ENCODE measurements around the gene TFCP2L1.

Gene TFCP2L1

DNA sequence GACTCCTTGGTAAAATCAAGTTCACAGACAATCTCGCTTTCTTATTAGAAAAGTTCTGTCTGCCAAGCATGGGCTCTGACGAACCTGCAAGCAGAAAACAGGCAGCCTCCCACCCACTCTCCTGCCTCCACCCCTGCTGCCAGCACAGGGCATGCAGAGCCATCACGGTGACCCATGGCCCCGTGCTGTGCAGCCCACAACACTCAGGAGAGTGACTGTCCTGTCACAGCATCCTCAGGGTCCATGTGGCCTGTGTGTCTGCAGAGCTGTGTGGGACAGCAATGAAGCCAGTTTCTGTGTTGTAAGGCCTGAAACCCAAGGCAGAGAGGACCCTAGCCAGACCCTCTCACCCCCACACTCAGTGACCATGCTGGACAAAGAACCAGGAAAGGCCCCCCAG lies 46.2 kb downstream of the TFCP2L1 start:
- Histone ChIP-seq H3K36me3 (ENCODE audit: control insufficient read depth in 1 of 2, insufficient read depth in 2 of 2, low read length in 2 of 2) (no peaks in the 10 kb centered on the region), H3K27me3 (ENCODE audit: low read depth, low read length) (peaks cover 3% of the 10 kb centered on the region)

DNA sequence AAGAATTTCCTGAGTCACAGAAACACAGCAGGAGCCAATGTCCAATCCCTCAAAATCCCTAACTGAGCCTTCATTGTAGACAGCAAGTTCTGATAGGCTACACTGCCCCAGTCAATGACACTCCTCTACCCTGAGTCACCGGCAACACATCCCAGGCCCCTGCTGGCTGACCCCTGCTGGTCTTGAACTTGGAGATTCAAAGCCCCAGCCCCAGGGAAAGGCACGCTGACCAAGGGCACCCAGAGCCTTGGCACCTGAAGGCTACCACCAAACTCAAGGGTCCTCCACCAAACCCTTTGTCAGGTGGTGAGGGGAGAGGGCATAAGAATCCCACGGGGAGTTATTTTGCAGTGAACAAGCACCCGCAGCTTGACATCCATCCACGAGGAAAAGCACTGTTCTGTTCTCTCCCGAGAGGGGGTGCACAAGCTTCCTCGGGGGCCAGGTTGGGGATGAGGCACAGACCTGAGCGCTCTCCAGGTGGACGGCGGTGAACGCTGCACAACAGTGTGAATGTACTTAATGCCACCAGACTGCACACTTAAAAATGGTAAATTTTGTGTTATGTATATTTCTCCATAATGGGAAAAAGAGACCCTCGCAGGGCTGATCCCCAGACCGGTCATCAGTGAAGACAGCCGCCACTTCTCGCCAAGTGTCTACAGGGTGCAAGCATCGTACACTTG lies 46.9 kb downstream of the TFCP2L1 start:
- Histone ChIP-seq H3K36me3 (ENCODE audit: control insufficient read depth in 1 of 2, insufficient read depth in 2 of 2, low read length in 2 of 2) (no peaks in the 10 kb centered on the region), H3K27me3 (ENCODE audit: low read depth, low read length) (peaks cover 3% of the 10 kb centered on the region), H3K27ac (ENCODE audit: low read length) (no peak overlapping the region), H3K4me3 (ENCODE audit: low read depth in 1 of 2, low read length in 2 of 2) (no peak overlapping the region), H3K9me3 (ENCODE audit: control insufficient read depth in 1 of 2, low read length in 2 of 2) (no peaks in the 10 kb centered on the region), H3K4me1 (ENCODE audit: control insufficient read depth in 1 of 2, insufficient read depth in 2 of 2, low read length in 2 of 2) (no peaks in the 10 kb centered on the region)

More for the DNA sequence above, 46.2 kb downstream of the TFCP2L1 start:
- Histone ChIP-seq H3K9me3 (ENCODE audit: control insufficient read depth in 1 of 2, low read length in 2 of 2) (no peaks in the 10 kb centered on the region), H3K4me3 (ENCODE audit: low read depth in 1 of 2, low read length in 2 of 2) (no peak overlapping the region), H3K4me1 (ENCODE audit: control insufficient read depth in 1 of 2, insufficient read depth in 2 of 2, low read length in 2 of 2) (no peaks in the 10 kb centered on the region), H3K27ac (ENCODE audit: low read length) (no peak overlapping the region)

DNA sequence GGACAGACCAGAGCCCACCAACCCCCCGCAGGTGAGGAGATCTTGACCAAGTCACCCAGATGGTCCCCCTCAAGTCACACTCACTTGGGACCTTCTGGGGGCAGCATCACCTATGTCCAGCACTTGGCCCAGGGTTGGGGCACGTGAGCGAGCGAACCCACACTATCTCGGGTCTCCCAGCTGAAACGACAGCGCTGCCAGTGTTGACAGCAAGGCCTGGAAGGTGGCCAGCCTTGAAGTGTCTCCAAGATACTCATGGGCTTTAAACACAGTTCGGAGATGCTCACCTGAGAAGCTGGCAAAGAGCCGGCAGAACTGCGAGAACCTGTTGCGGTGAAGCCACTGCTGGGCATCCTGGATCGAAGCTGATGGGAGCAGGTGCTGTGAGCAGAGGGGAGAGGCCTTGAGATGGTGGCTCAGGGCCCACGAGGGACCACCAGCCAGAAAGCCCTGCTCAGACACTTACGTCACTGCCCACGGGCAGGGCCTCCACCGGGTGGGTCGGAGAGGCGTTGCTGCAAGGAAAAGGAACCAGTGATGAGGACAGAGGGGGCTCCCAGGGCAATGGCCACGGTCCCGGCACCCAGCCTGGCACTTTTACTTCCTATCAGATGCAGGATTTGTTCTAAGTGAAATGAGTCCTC lies 47.5 kb downstream of the TFCP2L1 start:
- no peak overlapping the region for H3K27ac ChIP-seq (ENCODE audit: low read length)

DNA sequence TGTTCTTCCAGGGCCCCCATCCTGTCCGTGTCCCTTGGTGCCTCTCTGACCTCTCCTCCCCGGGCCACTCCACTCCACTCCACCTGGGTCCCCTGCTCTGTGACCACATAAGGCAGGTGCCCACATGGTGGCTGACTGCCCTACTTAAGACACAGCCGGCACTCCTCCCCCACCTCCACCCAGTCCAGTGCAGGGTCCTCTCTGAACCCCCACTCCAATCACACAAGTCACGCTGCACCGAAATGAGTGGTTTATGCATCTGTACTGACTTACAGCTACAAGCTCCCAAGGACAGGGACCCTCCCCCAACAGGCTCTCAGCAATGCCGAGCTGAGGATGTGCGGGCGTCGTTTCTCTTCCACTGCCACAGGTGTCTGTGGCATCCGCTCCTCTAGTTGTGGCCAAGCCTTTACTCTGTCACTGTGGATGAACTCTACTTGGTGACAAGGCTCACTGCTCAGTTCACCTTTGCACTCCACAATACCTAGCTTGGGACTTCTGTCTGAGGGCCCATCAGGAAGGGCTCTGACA lies 48.3 kb downstream of the TFCP2L1 start:
- H3K36me3 ChIP-seq (ENCODE audit: control insufficient read depth in 1 of 2, insufficient read depth in 2 of 2, low read length in 2 of 2): no peaks in the 10 kb centered on the region
- H3K27me3 ChIP-seq (ENCODE audit: low read depth, low read length): peaks cover 3% of the 10 kb centered on the region
- no peak overlapping the region for H3K4me3 ChIP-seq (ENCODE audit: low read depth in 1 of 2, low read length in 2 of 2)
- no peaks in the 10 kb centered on the region for H3K9me3 ChIP-seq (ENCODE audit: control insufficient read depth in 1 of 2, low read length in 2 of 2)
- H3K27ac ChIP-seq (ENCODE audit: low read length): no peak overlapping the region
- no peaks in the 10 kb centered on the region for H3K4me1 ChIP-seq (ENCODE audit: control insufficient read depth in 1 of 2, insufficient read depth in 2 of 2, low read length in 2 of 2)

More for the DNA sequence above, 47.5 kb downstream of the TFCP2L1 start:
- Histone ChIP-seq H3K36me3 (ENCODE audit: control insufficient read depth in 1 of 2, insufficient read depth in 2 of 2, low read length in 2 of 2) (no peaks in the 10 kb centered on the region), H3K4me1 (ENCODE audit: control insufficient read depth in 1 of 2, insufficient read depth in 2 of 2, low read length in 2 of 2) (no peaks in the 10 kb centered on the region), H3K4me3 (ENCODE audit: low read depth in 1 of 2, low read length in 2 of 2) (no peak overlapping the region), H3K27me3 (ENCODE audit: low read depth, low read length) (peaks cover 3% of the 10 kb centered on the region), H3K9me3 (ENCODE audit: control insufficient read depth in 1 of 2, low read length in 2 of 2) (no peaks in the 10 kb centered on the region)

DNA sequence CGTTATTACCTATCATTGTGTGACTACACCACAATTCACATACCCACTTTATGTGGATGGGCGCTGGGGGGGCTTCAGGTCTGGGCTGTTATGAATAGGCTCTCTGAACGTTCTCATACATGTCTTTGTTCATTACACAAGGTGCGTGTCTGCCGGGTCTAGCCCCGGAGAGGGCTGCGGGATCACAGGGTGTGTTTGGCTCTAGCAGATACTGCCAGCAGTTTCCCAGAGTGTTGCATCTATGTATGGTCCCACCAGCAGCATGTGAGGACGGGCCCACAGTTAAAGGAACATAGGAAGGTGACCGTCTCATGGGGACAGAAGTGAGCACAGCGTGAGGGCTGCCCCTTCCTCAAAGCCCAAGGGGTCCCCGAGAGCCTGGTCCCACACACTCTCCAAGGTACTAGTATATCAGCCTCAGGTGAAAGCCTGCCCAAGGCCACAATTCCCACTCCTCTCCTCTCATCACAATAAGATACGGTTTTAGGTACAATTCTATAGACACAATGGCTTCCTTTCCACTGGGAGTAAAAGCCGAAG lies 48.8 kb downstream of the TFCP2L1 start:
- no peak overlapping the region for H3K27ac ChIP-seq (ENCODE audit: low read length)
- no peaks in the 10 kb centered on the region for H3K4me1 ChIP-seq (ENCODE audit: control insufficient read depth in 1 of 2, insufficient read depth in 2 of 2, low read length in 2 of 2)
- no peak overlapping the region for H3K4me3 ChIP-seq (ENCODE audit: low read depth in 1 of 2, low read length in 2 of 2)
- H3K9me3 ChIP-seq (ENCODE audit: control insufficient read depth in 1 of 2, low read length in 2 of 2): no peaks in the 10 kb centered on the region
- H3K27me3 ChIP-seq (ENCODE audit: low read depth, low read length): peaks cover 3% of the 10 kb centered on the region
- no peaks in the 10 kb centered on the region for H3K36me3 ChIP-seq (ENCODE audit: control insufficient read depth in 1 of 2, insufficient read depth in 2 of 2, low read length in 2 of 2)

DNA sequence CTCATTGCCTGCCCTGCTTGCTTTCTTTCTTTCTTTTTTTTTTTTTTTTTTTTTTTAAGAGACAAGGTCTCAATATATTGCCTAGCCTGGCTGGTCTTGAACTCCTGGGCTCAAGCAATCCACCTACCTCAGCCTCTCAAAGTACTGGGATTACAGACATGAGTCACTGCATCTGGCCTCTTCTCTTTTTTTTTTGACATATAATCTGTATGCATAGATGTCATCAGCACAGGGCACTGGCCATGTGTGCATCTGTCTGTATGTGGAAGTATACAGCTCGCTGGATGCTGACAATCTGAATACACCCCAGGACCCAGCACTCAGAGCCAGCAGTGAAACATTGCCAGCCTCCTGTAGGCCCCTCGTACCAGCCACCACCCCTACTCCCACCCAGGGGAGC lies 49.5 kb downstream of the TFCP2L1 start:
- Histone ChIP-seq H3K27me3 (ENCODE audit: low read depth, low read length) (peaks cover 3% of the 10 kb centered on the region), H3K4me3 (ENCODE audit: low read depth in 1 of 2, low read length in 2 of 2) (no peak overlapping the region), H3K27ac (ENCODE audit: low read length) (no peak overlapping the region), H3K36me3 (ENCODE audit: control insufficient read depth in 1 of 2, insufficient read depth in 2 of 2, low read length in 2 of 2) (no peaks in the 10 kb centered on the region), H3K9me3 (ENCODE audit: control insufficient read depth in 1 of 2, low read length in 2 of 2) (no peaks in the 10 kb centered on the region), H3K4me1 (ENCODE audit: control insufficient read depth in 1 of 2, insufficient read depth in 2 of 2, low read length in 2 of 2) (no peaks in the 10 kb centered on the region)

DNA sequence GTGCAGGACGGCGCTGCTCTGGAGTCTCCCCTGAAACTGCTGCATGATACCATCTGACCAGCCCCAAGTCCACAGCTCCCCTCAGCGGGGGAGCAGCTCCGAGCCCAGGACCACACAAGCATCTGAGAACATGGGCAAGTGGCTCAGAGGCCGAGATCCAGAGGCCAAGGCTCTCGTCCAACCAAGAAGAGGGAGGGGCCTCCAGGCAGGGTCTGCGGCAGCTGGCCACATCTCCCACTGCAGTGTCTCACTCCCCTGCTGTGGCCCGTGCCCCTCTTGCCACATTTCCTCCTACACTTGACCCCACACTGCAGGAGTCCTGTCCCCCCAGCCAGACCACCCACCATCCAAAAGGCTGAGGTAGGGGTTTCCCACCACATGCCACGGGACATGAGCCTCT lies 50.2 kb downstream of the TFCP2L1 start:
- no peak overlapping the region for H3K27ac ChIP-seq (ENCODE audit: low read length)
- no peaks in the 10 kb centered on the region for H3K9me3 ChIP-seq (ENCODE audit: control insufficient read depth in 1 of 2, low read length in 2 of 2)
- H3K4me1 ChIP-seq (ENCODE audit: control insufficient read depth in 1 of 2, insufficient read depth in 2 of 2, low read length in 2 of 2): no peaks in the 10 kb centered on the region
- H3K4me3 ChIP-seq (ENCODE audit: low read depth in 1 of 2, low read length in 2 of 2): no peak overlapping the region
- peaks cover 3% of the 10 kb centered on the region for H3K27me3 ChIP-seq (ENCODE audit: low read depth, low read length)
- no peaks in the 10 kb centered on the region for H3K36me3 ChIP-seq (ENCODE audit: control insufficient read depth in 1 of 2, insufficient read depth in 2 of 2, low read length in 2 of 2)

DNA sequence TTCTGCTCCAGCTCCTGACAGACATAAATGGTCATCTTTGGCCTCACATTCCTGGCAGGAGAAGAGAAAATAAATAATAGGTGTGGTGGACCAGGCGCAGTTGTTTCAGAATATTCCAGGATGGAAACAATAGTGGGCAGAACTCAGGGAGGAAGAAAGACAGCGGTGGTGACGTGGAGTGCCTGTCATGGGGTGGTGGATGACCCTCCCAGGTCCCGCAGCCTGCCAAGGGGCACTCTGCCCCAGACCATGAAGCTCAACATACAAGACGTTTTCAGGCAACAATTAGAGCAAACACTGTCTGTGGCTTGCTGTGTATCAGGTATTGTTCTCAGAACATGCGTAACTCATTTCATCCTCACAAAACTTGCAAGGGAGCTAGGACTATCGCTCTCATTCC lies 50.9 kb downstream of the TFCP2L1 start:
- Histone ChIP-seq H3K36me3 (ENCODE audit: control insufficient read depth in 1 of 2, insufficient read depth in 2 of 2, low read length in 2 of 2) (no peaks in the 10 kb centered on the region), H3K4me1 (ENCODE audit: control insufficient read depth in 1 of 2, insufficient read depth in 2 of 2, low read length in 2 of 2) (no peaks in the 10 kb centered on the region), H3K27ac (ENCODE audit: low read length) (no peak overlapping the region), H3K9me3 (ENCODE audit: control insufficient read depth in 1 of 2, low read length in 2 of 2) (no peaks in the 10 kb centered on the region), H3K4me3 (ENCODE audit: low read depth in 1 of 2, low read length in 2 of 2) (no peak overlapping the region), H3K27me3 (ENCODE audit: low read depth, low read length) (peaks cover 3% of the 10 kb centered on the region)

DNA sequence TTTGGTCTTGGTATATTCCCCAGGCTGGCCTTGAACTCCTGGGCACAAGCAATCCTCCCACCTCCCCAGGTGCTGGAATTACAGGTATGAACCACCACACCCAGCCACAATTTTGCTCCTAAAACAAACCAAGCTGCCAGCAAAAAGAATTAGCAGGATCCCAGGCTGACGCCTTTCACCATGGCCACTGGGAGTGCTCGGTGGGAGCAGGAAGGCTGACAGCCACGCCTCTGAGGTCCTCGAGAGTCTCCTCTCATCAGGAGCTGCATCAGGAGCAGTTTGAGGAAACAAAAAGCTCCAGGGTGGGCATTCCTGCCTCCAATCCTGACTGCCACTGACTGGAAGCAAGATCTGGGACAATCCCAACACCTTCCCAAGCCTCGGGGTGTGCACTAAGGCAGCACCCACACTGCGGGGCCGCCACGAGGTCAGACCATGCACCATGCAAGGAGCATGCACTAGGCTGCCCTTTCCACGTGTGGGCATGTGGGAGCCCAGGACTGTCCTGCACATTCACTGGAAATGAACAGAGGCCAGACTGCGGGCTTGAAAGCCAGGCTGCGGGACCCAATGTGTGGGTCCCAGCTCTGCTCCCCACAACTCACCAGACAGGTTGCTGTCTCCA lies 51.4 kb downstream of the TFCP2L1 start:
- no peak overlapping the region for H3K27ac ChIP-seq (ENCODE audit: low read length)
- H3K9me3 ChIP-seq (ENCODE audit: control insufficient read depth in 1 of 2, low read length in 2 of 2): no peaks in the 10 kb centered on the region
- H3K27me3 ChIP-seq (ENCODE audit: low read depth, low read length): peaks cover 3% of the 10 kb centered on the region
- no peak overlapping the region for H3K4me3 ChIP-seq (ENCODE audit: low read depth in 1 of 2, low read length in 2 of 2)
- no peaks in the 10 kb centered on the region for H3K4me1 ChIP-seq (ENCODE audit: control insufficient read depth in 1 of 2, insufficient read depth in 2 of 2, low read length in 2 of 2)
- H3K36me3 ChIP-seq (ENCODE audit: control insufficient read depth in 1 of 2, insufficient read depth in 2 of 2, low read length in 2 of 2): no peaks in the 10 kb centered on the region

DNA sequence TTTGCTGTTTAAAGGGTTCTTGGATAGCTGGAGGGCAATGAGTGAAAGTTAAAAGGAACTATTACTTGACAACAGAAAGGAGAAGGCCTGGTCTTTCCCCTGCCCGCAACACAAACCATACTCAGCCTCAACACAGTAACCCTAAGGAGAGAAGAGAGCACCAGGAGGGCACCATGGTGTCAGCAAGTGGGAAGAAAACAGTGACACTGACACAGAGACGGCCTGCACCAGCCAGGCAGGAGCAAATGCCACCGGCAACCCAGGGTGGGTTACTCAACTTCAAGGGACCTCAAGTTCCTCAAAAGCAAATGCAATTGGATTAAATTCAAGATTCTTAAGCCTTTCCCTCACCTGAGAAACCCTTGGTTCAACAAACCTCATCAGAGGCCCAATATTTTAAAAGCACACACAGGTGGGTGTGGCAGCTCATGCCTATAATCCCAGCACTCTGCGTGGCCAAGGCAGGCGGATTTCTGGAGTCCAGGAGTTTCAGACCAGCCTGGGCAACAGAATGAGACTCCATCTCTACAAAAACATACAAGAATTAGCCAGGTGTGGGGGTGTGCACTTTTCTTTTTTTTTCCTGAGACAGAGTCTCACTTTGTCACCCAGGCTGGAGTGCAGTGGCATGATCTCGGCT lies 52.3 kb downstream of the TFCP2L1 start:
- Histone ChIP-seq H3K27me3 (ENCODE audit: low read depth, low read length) (peaks cover 3% of the 10 kb centered on the region), H3K36me3 (ENCODE audit: control insufficient read depth in 1 of 2, insufficient read depth in 2 of 2, low read length in 2 of 2) (no peaks in the 10 kb centered on the region), H3K27ac (ENCODE audit: low read length) (no peak overlapping the region), H3K9me3 (ENCODE audit: control insufficient read depth in 1 of 2, low read length in 2 of 2) (no peaks in the 10 kb centered on the region), H3K4me1 (ENCODE audit: control insufficient read depth in 1 of 2, insufficient read depth in 2 of 2, low read length in 2 of 2) (no peaks in the 10 kb centered on the region), H3K4me3 (ENCODE audit: low read depth in 1 of 2, low read length in 2 of 2) (no peak overlapping the region)

DNA sequence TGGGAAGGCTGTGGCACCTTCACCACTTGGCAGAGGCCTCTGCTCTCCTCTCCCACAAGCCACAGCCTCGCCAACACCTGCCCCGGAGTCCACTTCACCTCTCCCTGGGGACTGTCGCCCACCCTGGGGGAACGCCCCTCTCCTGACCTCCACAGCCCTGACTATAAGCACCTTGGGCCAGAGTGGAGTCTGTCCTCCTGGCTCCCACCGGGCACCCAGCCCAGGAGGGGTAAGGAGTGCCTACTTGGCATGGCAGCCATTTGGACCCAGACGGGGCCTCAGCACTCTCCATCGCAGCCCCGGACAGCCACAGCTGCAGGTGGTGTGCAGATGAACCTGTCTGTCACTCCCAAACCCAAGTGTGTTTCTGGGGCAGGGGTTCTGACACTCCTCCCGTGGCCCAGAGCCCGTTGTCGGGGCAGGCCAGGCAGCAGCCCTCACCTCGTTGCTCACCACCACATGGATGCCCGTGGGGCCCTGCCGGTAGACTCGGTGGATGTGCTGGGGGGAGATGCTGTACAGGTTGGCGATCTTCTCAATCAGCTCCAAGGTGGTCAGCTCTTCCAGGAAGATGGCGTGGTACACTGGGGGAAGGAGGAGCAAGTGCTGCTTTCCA lies 53.5 kb downstream of the TFCP2L1 start:
- Histone ChIP-seq H3K27me3 (ENCODE audit: low read depth, low read length) (no peaks in the 10 kb centered on the region), H3K4me1 (ENCODE audit: control insufficient read depth in 1 of 2, insufficient read depth in 2 of 2, low read length in 2 of 2) (no peaks in the 10 kb centered on the region), H3K4me3 (ENCODE audit: low read depth in 1 of 2, low read length in 2 of 2) (no peak overlapping the region), H3K9me3 (ENCODE audit: control insufficient read depth in 1 of 2, low read length in 2 of 2) (no peaks in the 10 kb centered on the region), H3K36me3 (ENCODE audit: control insufficient read depth in 1 of 2, insufficient read depth in 2 of 2, low read length in 2 of 2) (no peaks in the 10 kb centered on the region), H3K27ac (ENCODE audit: low read length) (no peak overlapping the region)
